K562 (cell line): ENCODE results near the gene PFN3. TPM values are rescaled to one million over a fixed set of nuclear protein-coding genes. Genes with fewer than 3 reads are reported as not detected.

ENCODE experiments used
- ARID1B ChIP-seq: fragments of 450-650 bp; IDR thresholded peaks from 2 replicates; pipeline ENCODE4 v1.6.1; 2016; ENCODE audit warnings: antibody characterized with exemption, mild to moderate bottlenecking, inconsistent platforms
- CHD1 ChIP-seq: fragments of 200-600 bp; sonication (generic); IDR thresholded peaks from one replicate; pipeline ENCODE4 v1.6.1; 2012; ENCODE audit warnings: mild to moderate bottlenecking, moderate library complexity, low read length, inconsistent platforms
- DMBX1 ChIP-seq: fragments of 250-450 bp; sonication (Bioruptor Pico); IDR thresholded peaks from 2 replicates; pipeline ENCODE4 v1.8.0; 2022; ENCODE audit warnings: inconsistent platforms, mild to moderate bottlenecking, moderate library complexity, borderline replicate concordance
- DPF2 ChIP-seq: fragments of 450-650 bp; IDR thresholded peaks from 2 replicates; pipeline ENCODE4 v1.6.1; 2016
- HCFC1 ChIP-seq: IDR thresholded peaks from 2 replicates; pipeline ENCODE4 v1.6.1; 2012; ENCODE audit warnings: low read depth, low read length, improper control_type of control experiment
- KDM2B ChIP-seq: fragments of 250-450 bp; sonication (Bioruptor Pico); IDR thresholded peaks from 2 replicates; pipeline ENCODE4 v1.8.0; 2021; ENCODE audit warnings: mild to moderate bottlenecking, moderate library complexity
- MAZ ChIP-seq, 2 experiments: fragments of 450-650 bp in 1 of 2; sonication (generic) in 1 of 2; formaldehyde crosslinking; IDR thresholded peaks in 1 of 2; conservative IDR thresholded peaks in 1 of 2; 2 replicates each; pipeline versions ENCODE4 v1.4.0 to v1.5.0; 2020; ENCODE audit warnings: mild to moderate bottlenecking in 1 of 2, missing genetic modification reagents in 1 of 2
- NCOR1 ChIP-seq: fragments of 450-650 bp; IDR thresholded peaks from 2 replicates; pipeline ENCODE4 v1.6.1; 2016; ENCODE audit warnings: mild to moderate bottlenecking, moderate library complexity
- NR1H2 ChIP-seq: sonication (generic); formaldehyde crosslinking; IDR thresholded peaks from 2 replicates; pipeline ENCODE4 v1.4.0; 2020; ENCODE audit warnings: mild to moderate bottlenecking, missing genetic modification reagents
- NR2C1 ChIP-seq, 2 experiments: fragments of 450-650 bp; IDR thresholded peaks; 2 replicates each; pipeline ENCODE4 v1.6.1; 2017; ENCODE audit warnings: mild to moderate bottlenecking in 2 of 2, antibody characterized with exemption in 1 of 2, inconsistent platforms in 1 of 2, missing compliant biosample characterization in 1 of 2, missing genetic modification characterization in 1 of 2
- SP2 ChIP-seq: IDR thresholded peaks from 2 replicates; pipeline ENCODE4 v1.6.1; 2011; ENCODE audit warnings: mild to moderate bottlenecking, low read depth, low read length, moderate library complexity; ENCODE audit not compliant: poor library complexity, severe bottlenecking; ENCODE audit errors: extremely low read depth
- ZNF217 ChIP-seq: sonication (generic); formaldehyde crosslinking; IDR thresholded peaks from 2 replicates; pipeline ENCODE4 v1.8.0; 2022; ENCODE audit warnings: mild to moderate bottlenecking, missing genetic modification reagents
- ZNF717 ChIP-seq: fragments of 250-450 bp; sonication (Bioruptor Pico); IDR thresholded peaks from 2 replicates; pipeline ENCODE4 v1.5.0; 2021
- polyA plus RNA-seq, 8 experiments: library from polyadenylated mRNA; depleted of rRNA in 4 of 8; stranded (reverse) in 5 of 8; unstranded in 3 of 8; fragments of >200 nt; fragmentation: Nextera tagmentation in 2 of 8; fragmentation: Illumina TruSeq in 1 of 8; extraction: Ambion mirVana in 2 of 8; extraction: Trizol in 1 of 8; gene quantifications; 2 replicates each; pipeline versions ENCODE4 v1.2.1 to v1.2.3, GENCODE V29; 2011 to 2014; ENCODE audit warnings: inconsistent platforms in 1 of 8, missing spikeins in 1 of 8
- total RNA-seq, 7 experiments: library from RNA; depleted of rRNA in 6 of 7; stranded (reverse); fragments of >200 nt in 6 of 7; fragmentation: Illumina TruSeq in 2 of 7; extraction: Trizol in 2 of 7; gene quantifications; 2 replicates each; pipeline versions ENCODE4 v1.2.1 to v1.2.3, GENCODE V29; 2011 to 2021; ENCODE audit warnings: low replicate concordance in 1 of 7
- TF ChIP-seq, protein P1 (sequence below): fragments of 250-450 bp; sonication (Bioruptor Pico); IDR thresholded peaks from 2 replicates; pipeline ENCODE4 v1.8.0; 2021; ENCODE audit warnings: borderline replicate concordance, mild to moderate bottlenecking, moderate library complexity; ENCODE audit not compliant: poor library complexity, severe bottlenecking
- TF ChIP-seq, protein P2 (sequence below): sonication (generic); formaldehyde crosslinking; IDR thresholded peaks from 2 replicates; pipeline ENCODE4 v1.5.0; 2020; ENCODE audit warnings: missing genetic modification reagents
- TF ChIP-seq, protein P3 (sequence below): fragments of 450-650 bp; formaldehyde crosslinking; IDR thresholded peaks from 2 replicates; pipeline ENCODE4 v1.4.0; 2022; ENCODE audit warnings: missing genetic modification characterization
- TF ChIP-seq, protein P4 (sequence below): sonication (generic); formaldehyde crosslinking; IDR thresholded peaks from 2 replicates; pipeline ENCODE4 v1.9.0; 2022; ENCODE audit warnings: mild to moderate bottlenecking, missing genetic modification reagents
- TF ChIP-seq, protein P5 (sequence below): sonication (generic); formaldehyde crosslinking; IDR thresholded peaks from 2 replicates; pipeline ENCODE4 v1.8.1; 2022; ENCODE audit warnings: missing genetic modification reagents
- TF ChIP-seq, protein P6 (sequence below): IDR thresholded peaks from 2 replicates; pipeline ENCODE4 v1.6.1; 2014; ENCODE audit warnings: antibody characterized with exemption

PFN3 gene
- total and polyA plus RNA-seq, 9 of the 15 experiments (the other 6 are each of a cell fraction or from before 2014, with no cell fraction given), result not detected

DNA sequence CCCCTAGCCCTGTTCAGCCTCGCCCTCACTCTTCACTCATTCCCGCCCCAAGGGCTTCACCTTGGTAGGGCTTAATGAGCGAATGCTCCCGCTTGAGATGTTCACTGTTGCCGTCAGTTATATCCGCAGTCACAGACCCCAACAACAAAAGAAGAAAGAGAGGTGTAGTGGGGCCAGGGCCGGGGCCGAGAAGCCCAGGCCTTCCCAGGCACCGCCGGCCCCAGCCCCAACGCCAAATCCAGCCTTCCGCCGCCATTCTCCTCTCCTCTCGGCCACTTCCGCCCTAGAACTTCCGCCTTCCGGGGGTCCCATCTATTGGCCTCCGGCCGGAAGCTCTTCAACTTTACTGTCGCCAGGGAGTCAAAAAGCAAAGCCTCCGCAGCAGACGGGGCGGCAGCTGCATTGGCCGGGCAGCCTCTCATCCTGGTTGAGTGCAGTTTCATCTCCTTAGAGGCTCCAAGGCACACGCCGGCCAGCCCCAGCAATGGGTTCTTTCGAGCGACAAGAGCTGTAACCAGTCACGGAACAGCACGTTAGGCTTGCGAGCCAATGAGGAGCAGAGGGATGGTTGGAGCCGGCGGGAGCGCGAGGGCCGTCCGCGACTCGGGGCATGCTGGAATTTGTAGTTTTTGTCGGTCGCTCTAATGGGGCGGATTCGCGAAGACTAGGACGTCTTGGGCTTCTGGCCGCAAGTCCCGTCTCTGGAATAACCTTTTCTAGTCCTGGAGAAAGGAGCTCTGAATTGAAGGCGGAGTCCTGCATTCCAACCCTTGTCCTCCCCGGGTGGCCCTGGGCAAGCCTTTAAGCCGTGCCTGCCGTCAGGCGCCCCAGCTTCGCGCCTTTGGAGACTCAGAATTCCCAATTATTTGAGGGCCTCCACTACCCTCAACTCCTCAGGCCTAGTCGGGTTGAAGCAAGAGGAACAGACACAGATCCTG, 48.8 kb downstream of the PFN3 start, which contains the start of gene LMAN2 (continued):
- TF ChIP-seq ZNF217 (no peak), MAZ (CRISPR knock-in tag; conservative IDR thresholded peaks at IDR 0.05 in 1 of 2, IDR thresholded peaks at IDR 0.05 in 1 of 2) (peak; percentile 72 to 86), NR1H2 (CRISPR knock-in tag) (0 out of 2 replicates have a peak, but pooled peaks have one; percentile 75), CHD1 (no peak), ZNF717 (CRISPR knock-in tag) (no peak), DMBX1 (CRISPR knock-in tag) (no peak; the same call in 1 of the 2 replicates), NCOR1 (no peak), SP2 (peak; percentile 74), ARID1B (no peak; the same call in 1 of the 2 replicates), KDM2B (CRISPR knock-in tag) (no peak), DPF2 (no peak), NR2C1 (IDR thresholded peaks at IDR 0.05) (peak; percentile 78), NR2C1 (tag; IDR thresholded peaks at IDR 0.05) (peak; percentile 56), HCFC1 (peak; percentile 91)
- TF ChIP-seq, protein P1, sequence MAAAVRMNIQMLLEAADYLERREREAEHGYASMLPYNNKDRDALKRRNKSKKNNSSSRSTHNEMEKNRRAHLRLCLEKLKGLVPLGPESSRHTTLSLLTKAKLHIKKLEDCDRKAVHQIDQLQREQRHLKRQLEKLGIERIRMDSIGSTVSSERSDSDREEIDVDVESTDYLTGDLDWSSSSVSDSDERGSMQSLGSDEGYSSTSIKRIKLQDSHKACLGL (CRISPR knock-in tag), result peak; percentile 26
- TF ChIP-seq, protein P2, sequence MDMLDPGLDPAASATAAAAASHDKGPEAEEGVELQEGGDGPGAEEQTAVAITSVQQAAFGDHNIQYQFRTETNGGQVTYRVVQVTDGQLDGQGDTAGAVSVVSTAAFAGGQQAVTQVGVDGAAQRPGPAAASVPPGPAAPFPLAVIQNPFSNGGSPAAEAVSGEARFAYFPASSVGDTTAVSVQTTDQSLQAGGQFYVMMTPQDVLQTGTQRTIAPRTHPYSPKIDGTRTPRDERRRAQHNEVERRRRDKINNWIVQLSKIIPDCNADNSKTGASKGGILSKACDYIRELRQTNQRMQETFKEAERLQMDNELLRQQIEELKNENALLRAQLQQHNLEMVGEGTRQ (CRISPR knock-in tag), result no peak
- TF ChIP-seq, protein P3, sequence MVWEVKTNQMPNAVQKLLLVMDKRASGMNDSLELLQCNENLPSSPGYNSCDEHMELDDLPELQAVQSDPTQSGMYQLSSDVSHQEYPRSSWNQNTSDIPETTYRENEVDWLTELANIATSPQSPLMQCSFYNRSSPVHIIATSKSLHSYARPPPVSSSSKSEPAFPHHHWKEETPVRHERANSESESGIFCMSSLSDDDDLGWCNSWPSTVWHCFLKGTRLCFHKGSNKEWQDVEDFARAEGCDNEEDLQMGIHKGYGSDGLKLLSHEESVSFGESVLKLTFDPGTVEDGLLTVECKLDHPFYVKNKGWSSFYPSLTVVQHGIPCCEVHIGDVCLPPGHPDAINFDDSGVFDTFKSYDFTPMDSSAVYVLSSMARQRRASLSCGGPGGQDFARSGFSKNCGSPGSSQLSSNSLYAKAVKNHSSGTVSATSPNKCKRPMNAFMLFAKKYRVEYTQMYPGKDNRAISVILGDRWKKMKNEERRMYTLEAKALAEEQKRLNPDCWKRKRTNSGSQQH (CRISPR knock-in tag), result 0 out of 2 replicates have a peak, but pooled peaks have one; percentile 50
- TF ChIP-seq, protein P4, sequence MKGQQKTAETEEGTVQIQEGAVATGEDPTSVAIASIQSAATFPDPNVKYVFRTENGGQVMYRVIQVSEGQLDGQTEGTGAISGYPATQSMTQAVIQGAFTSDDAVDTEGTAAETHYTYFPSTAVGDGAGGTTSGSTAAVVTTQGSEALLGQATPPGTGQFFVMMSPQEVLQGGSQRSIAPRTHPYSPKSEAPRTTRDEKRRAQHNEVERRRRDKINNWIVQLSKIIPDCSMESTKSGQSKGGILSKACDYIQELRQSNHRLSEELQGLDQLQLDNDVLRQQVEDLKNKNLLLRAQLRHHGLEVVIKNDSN (CRISPR knock-in tag), result no peak; the same call in 1 of the 2 replicates
- TF ChIP-seq, protein P5, sequence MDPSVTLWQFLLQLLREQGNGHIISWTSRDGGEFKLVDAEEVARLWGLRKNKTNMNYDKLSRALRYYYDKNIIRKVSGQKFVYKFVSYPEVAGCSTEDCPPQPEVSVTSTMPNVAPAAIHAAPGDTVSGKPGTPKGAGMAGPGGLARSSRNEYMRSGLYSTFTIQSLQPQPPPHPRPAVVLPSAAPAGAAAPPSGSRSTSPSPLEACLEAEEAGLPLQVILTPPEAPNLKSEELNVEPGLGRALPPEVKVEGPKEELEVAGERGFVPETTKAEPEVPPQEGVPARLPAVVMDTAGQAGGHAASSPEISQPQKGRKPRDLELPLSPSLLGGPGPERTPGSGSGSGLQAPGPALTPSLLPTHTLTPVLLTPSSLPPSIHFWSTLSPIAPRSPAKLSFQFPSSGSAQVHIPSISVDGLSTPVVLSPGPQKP, result no peak
- TF ChIP-seq, protein P6, sequence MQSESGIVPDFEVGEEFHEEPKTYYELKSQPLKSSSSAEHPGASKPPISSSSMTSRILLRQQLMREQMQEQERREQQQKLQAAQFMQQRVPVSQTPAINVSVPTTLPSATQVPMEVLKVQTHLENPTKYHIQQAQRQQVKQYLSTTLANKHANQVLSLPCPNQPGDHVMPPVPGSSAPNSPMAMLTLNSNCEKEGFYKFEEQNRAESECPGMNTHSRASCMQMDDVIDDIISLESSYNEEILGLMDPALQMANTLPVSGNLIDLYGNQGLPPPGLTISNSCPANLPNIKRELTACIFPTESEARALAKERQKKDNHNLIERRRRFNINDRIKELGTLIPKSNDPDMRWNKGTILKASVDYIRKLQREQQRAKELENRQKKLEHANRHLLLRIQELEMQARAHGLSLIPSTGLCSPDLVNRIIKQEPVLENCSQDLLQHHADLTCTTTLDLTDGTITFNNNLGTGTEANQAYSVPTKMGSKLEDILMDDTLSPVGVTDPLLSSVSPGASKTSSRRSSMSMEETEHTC, result no peak
